ENCODE data around the gene PAQR7.

GRCh38 chr1:25897754-25898153, 22.2 kb upstream of the PAQR7 start:
- TF ChIP-seq CTCF (conservative IDR thresholded peaks at IDR 0.05; ENCODE audit: low read depth, low read length): no peak
- no peak for TF ChIP-seq EZH2 (IDR thresholded peaks at IDR 0.05; ENCODE audit: low read length, unreplicated experiment)
- no peak for TF ChIP-seq EZH2phosphoT487 (IDR thresholded peaks at IDR 0.05; ENCODE audit: borderline replicate concordance, low read length)

Measured in PC-3 (cell line).